H1 (cell line): ENCODE data around the gene VGLL4. TPM values are rescaled to one million over a fixed set of nuclear protein-coding genes. Genes with fewer than 3 reads are reported as not detected.

Source experiments
- CTCF ChIA-PET: fragments of 300-600 bp; sonication (Branson Sonifier 250); formaldehyde crosslinking; loops from one replicate; lab custom pipeline; 2021; ENCODE audit not compliant: partially characterized antibody; lab: Charles Lee
- POLR2A ChIA-PET: fragments of 300-600 bp; sonication (Branson Sonifier 250); formaldehyde crosslinking; loops from one replicate; lab custom pipeline; 2021; ENCODE audit warnings: inconsistent platforms; ENCODE audit not compliant: partially characterized antibody; lab: Charles Lee
- DNase-seq, 2 experiments: peaks; one replicate each; pipeline versions ENCODE4 v3.0.0 to v3.0.0-alpha.2; 2010 to 2022; ENCODE audit warnings: low spot score in 2 of 2, low read depth in 1 of 2, mixed read lengths in 1 of 2
- FAIRE-seq: peaks from 2 replicates; lab custom pipeline; 2011; peaks lifted over from hg19 to GRCh38; lab: Jason Lieb, UNC
- H2AFZ ChIP-seq: 2 replicates; pipeline ENCODE4 v1.8.1; 2012; ENCODE audit warnings: low read length, inconsistent platforms
- H2AK5ac ChIP-seq: 2 replicates; pipeline ENCODE4 v1.6.1; 2013; ENCODE audit warnings: low read depth, low read length
- H2BK120ac ChIP-seq: replicated peaks from 2 replicates; pipeline ENCODE3; 2013; ENCODE audit warnings: low read depth, low read length, inconsistent platforms
- H2BK12ac ChIP-seq: 2 replicates; pipeline ENCODE4 v1.6.1; 2013; ENCODE audit warnings: low read depth, low read length
- H2BK15ac ChIP-seq: 2 replicates; pipeline ENCODE4 v1.6.1; 2013; ENCODE audit warnings: low read length
- H2BK20ac ChIP-seq: 2 replicates; pipeline ENCODE4 v1.6.1; 2013; ENCODE audit warnings: low read length
- H2BK5ac ChIP-seq: 2 replicates; pipeline ENCODE4 v1.6.1; 2013; ENCODE audit warnings: low read depth, low read length
- H3K14ac ChIP-seq: 2 replicates; pipeline ENCODE4 v1.6.1; 2013; ENCODE audit warnings: inconsistent platforms; ENCODE audit not compliant: insufficient read length
- H3K18ac ChIP-seq: 2 replicates; pipeline ENCODE4 v1.6.1; 2013; ENCODE audit warnings: low read length; ENCODE audit errors: extremely low read depth
- H3K23ac ChIP-seq: 2 replicates; pipeline ENCODE4 v1.6.1; 2013; ENCODE audit warnings: inconsistent platforms; ENCODE audit not compliant: insufficient read length
- H3K23me2 ChIP-seq: 2 replicates; pipeline ENCODE4 v1.6.1; 2013; ENCODE audit warnings: low read depth, low read length
- H3K27ac ChIP-seq: 2 replicates; pipeline ENCODE4 v1.6.1; 2011; ENCODE audit warnings: low read depth, low read length, inconsistent platforms
- H3K27me3 ChIP-seq, 4 experiments: replicated peaks in 1 of 4; 1 replicate in 1 of 4; 2 replicates in 3 of 4; pipeline versions ENCODE4 v1.6.1 to v1.8.1; 2011 to 2013; ENCODE audit warnings: low read length in 3 of 4, mild to moderate bottlenecking in 3 of 4, inconsistent platforms in 2 of 4, mixed read lengths in 2 of 4, moderate library complexity in 1 of 4; ENCODE audit not compliant: control insufficient read depth in 3 of 4, insufficient read depth in 3 of 4; ENCODE audit errors: extremely low read depth in 1 of 4
- H3K36me3 ChIP-seq, 4 experiments: 2 replicates each; pipeline versions ENCODE4 v1.6.1 to v1.8.1; 2011 to 2013; ENCODE audit warnings: mild to moderate bottlenecking in 4 of 4, low read length in 3 of 4, moderate library complexity in 2 of 4, control low read depth in 1 of 4, inconsistent platforms in 1 of 4; ENCODE audit not compliant: insufficient read depth in 4 of 4, control insufficient read depth in 2 of 4
- H3K4ac ChIP-seq: replicated peaks from 2 replicates; pipeline ENCODE3; 2013; ENCODE audit warnings: low read length, low read depth, mixed read lengths, inconsistent platforms; ENCODE audit not compliant: insufficient read length
- H3K4me1 ChIP-seq, 4 experiments: replicated peaks in 1 of 4; 1 replicate in 1 of 4; 2 replicates in 3 of 4; pipeline versions ENCODE4 v1.6.1 to v1.8.1; 2011 to 2013; ENCODE audit warnings: low read length in 3 of 4, inconsistent platforms in 2 of 4, mixed read lengths in 1 of 4; ENCODE audit not compliant: insufficient read depth in 4 of 4, control insufficient read depth in 3 of 4
- H3K4me2 ChIP-seq, 2 experiments: 2 replicates each; pipeline versions ENCODE4 v1.6.1 to v1.8.1; 2011 to 2013; ENCODE audit warnings: low read depth in 2 of 2, low read length in 2 of 2, control low read depth in 1 of 2, inconsistent platforms in 1 of 2, mild to moderate bottlenecking in 1 of 2; ENCODE audit not compliant: insufficient read depth in 1 of 2
- H3K4me3 ChIP-seq, 4 experiments: fragments of 200-600, 300-600 bp in 1 of 4; sonication (generic), shearing (Covaris generic), sonication (Bioruptor Twin) in 1 of 4; 2 replicates each; pipeline versions ENCODE4 v1.5.1 to v1.8.1; 2011 to 2016; ENCODE audit warnings: low read length in 4 of 4, low read depth in 3 of 4, control low read depth in 2 of 4, inconsistent platforms in 2 of 4, mild to moderate bottlenecking in 2 of 4, mixed read lengths in 1 of 4, moderate library complexity in 1 of 4; ENCODE audit not compliant: insufficient read depth in 2 of 4; ENCODE audit errors: extremely low read depth in 1 of 4
- H3K56ac ChIP-seq: replicated peaks from 2 replicates; pipeline ENCODE3; 2013; ENCODE audit warnings: low read depth, mild to moderate bottlenecking, mixed read lengths, low read length, inconsistent platforms; ENCODE audit not compliant: insufficient read length
- H3K79me1 ChIP-seq: 2 replicates; pipeline ENCODE4 v1.6.1; 2013; ENCODE audit warnings: low read depth, low read length, control low read depth
- H3K79me2 ChIP-seq, 2 experiments: 2 replicates each; pipeline versions ENCODE4 v1.6.1 to v1.8.1; 2012 to 2013; ENCODE audit warnings: low read length in 2 of 2, mild to moderate bottlenecking in 2 of 2, inconsistent platforms in 1 of 2; ENCODE audit not compliant: insufficient read depth in 2 of 2, control insufficient read depth in 1 of 2
- H3K9ac ChIP-seq, 4 experiments: replicated peaks in 1 of 4; 1 replicate in 1 of 4; 2 replicates in 3 of 4; pipeline versions ENCODE4 v1.6.1 to v1.8.1; 2011 to 2013; ENCODE audit warnings: low read depth in 3 of 4, low read length in 3 of 4, control low read depth in 2 of 4, mild to moderate bottlenecking in 2 of 4, moderate library complexity in 2 of 4, inconsistent platforms in 1 of 4; ENCODE audit errors: extremely low read depth in 1 of 4
- H3K9me3 ChIP-seq, 2 experiments: 2 replicates each; pipeline versions ENCODE4 v1.6.1 to v1.8.1; 2012 to 2013; ENCODE audit warnings: mild to moderate bottlenecking in 2 of 2, moderate library complexity in 2 of 2, control low read depth in 1 of 2, inconsistent platforms in 1 of 2, low read depth in 1 of 2, low read length in 1 of 2, mixed read lengths in 1 of 2; ENCODE audit not compliant: insufficient read depth in 2 of 2
- H4K20me1 ChIP-seq, 2 experiments: replicated peaks in 1 of 2; 2 replicates each; pipeline versions ENCODE3 to v1.8.1; 2011 to 2013; ENCODE audit warnings: inconsistent platforms in 2 of 2, low read length in 2 of 2, mild to moderate bottlenecking in 1 of 2; ENCODE audit not compliant: insufficient read depth in 2 of 2, control insufficient read depth in 1 of 2
- H4K5ac ChIP-seq: 2 replicates; pipeline ENCODE4 v1.6.1; 2013; ENCODE audit warnings: low read length, low read depth, mixed read lengths, inconsistent platforms; ENCODE audit not compliant: insufficient read length
- H4K8ac ChIP-seq: 2 replicates; pipeline ENCODE4 v1.8.0; 2013; ENCODE audit warnings: mild to moderate bottlenecking, moderate library complexity, low read length, inconsistent platforms; ENCODE audit not compliant: insufficient read depth; ENCODE audit errors: extremely low read depth
- H4K91ac ChIP-seq: replicated peaks from 2 replicates; pipeline ENCODE3; 2013; ENCODE audit warnings: low read length, mixed read lengths, inconsistent platforms; ENCODE audit not compliant: insufficient read length
- CHD2 ChIP-seq: IDR thresholded peaks from 2 replicates; pipeline ENCODE4 v1.6.1; 2012; ENCODE audit warnings: low read length, improper control_type of control experiment
- WGBS, 2 experiments: shearing (Covaris generic) in 1 of 2; methylation state at CpG; one replicate each; pipeline versions ENCODE4 v1.1.6 to v1.1.7; 2013 to 2015; ENCODE audit warnings: low lambda C conversion rate in 2 of 2, mixed read lengths in 2 of 2, inconsistent platforms in 1 of 2, low coverage in 1 of 2, missing lambda C conversion rate in 1 of 2; ENCODE audit not compliant: insufficient replicate concordance in 2 of 2, insufficient coverage in 1 of 2, insufficient read length in 1 of 2; ENCODE audit errors: extremely low coverage in 1 of 2, missing lambda C conversion rate in 1 of 2; 5-methylcytosine and 5-hydroxymethylcytosine counted together
- polyA plus RNA-seq, 7 experiments: library from polyadenylated mRNA; depleted of rRNA in 3 of 7; stranded (reverse) in 5 of 7; unstranded in 2 of 7; fragments of >200 nt in 5 of 7; fragments of 200-250 nt in 2 of 7; gene quantifications; 1 replicate in 5 of 7; 2 replicates in 1 of 7; 4 replicates in 1 of 7; pipeline versions ENCODE4 v1.2.1 to v1.2.3, GENCODE V29; 2011 to 2013; ENCODE audit warnings: missing spikeins in 2 of 7, mixed read lengths in 2 of 7
- total RNA-seq: library from RNA; stranded (reverse); fragmentation: NEBNext Ultra II Directional; extraction: Animal tissue kit (Norgen Biotek cat#: 25700); gene quantifications from 2 replicates; pipeline ENCODE4 v1.2.1, GENCODE V29; 2021

VGLL4 gene
- total and polyA plus RNA-seq, 2 of the 8 experiments (the other 6 are each of a cell fraction or from before 2014, with no cell fraction given), result 45.1 to 50.0 TPM

DNA sequence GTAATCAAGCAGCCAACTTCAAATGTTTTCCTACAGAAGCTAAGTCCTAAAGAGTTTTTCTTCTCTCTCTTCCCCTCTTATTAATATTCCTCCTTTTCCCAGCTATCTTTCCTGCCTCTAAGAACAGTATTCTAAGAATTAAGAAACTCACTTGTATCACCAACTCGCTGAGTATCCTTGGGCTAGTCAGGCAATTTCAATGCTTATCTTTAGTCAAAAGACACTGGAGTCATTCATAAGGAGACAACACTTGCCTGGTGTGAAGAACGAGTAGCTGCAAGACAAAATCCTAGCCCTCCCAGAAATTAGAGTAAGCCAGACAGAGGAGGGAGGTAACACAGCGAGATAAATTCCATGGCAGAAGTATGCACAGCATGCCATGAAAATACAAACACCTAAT, 10.7 kb downstream of the VGLL4 start:
- Histone ChIP-seq H3K9ac (no peak overlapping the region), H4K20me1 (peaks cover 2 to 10% of the 10 kb centered on the region in 2 experiments), H3K36me3 (no peaks in the 10 kb centered on the region), H2AFZ (no peak overlapping the region), H3K9me3 (no peaks in the 10 kb centered on the region), H3K23me2 (no peaks in the 10 kb centered on the region), H2BK15ac (no peak overlapping the region), H2BK5ac (no peak overlapping the region), H2AK5ac (no peak overlapping the region), H2BK120ac (no peak overlapping the region), H4K91ac (no peak overlapping the region), H3K18ac (no peak overlapping the region), H3K27ac (no peak overlapping the region), H3K4me2 (no peak overlapping the region), H3K56ac (no peak overlapping the region), H4K5ac (no peak overlapping the region), H3K4ac (no peak overlapping the region), H3K79me1 (peaks cover 6% of the 10 kb centered on the region; the same call in 1 of the 2 replicates), H3K4me1 (peaks cover 0 to 6% (median 3%) of the 10 kb centered on the region in 4 experiments; a peak in 5 of 7 replicates), H2BK20ac (no peak overlapping the region), H2BK12ac (no peak overlapping the region), H3K4me3 (no peak overlapping the region), H3K23ac (no peak overlapping the region), H4K8ac (no peak overlapping the region), H3K79me2 (peaks cover 21 to 97% of the 10 kb centered on the region in 2 experiments), H3K27me3 (no peaks in the 10 kb centered on the region), H3K14ac (no peak overlapping the region)
- FAIRE-seq (no peak), DNase-seq (no peak)
- CTCF ChIA-PET, result interaction anchor here (0.6 to 1.3 kb wide), 4 partner anchors 14 to 207 kb away, joined by 3 read pairs; no protein-coding TSS in a partner anchor
- 83% methylated on average over 3 of the region's 3 CpGs; no CpG with 5 or more reads in 1 of the 2 experiments for WGBS, 2 experiments
- POLR2A ChIA-PET, result no interaction called here
- TF ChIP-seq CHD2, result no peak
